Activated CD4-positive, alpha-beta memory T cell treated with anti-CD3 and anti-CD28 coated beads, Interleukin-2, amount 10 ng/mL, durations not matched to agents 7 days and 5 days (primary cell): ENCODE data around the gene PTPRE. TPM values are rescaled to one million over a fixed set of nuclear protein-coding genes. Genes with fewer than 3 reads are reported as not detected.
A peak's percentile ranks its signal among the peaks of the same experiment; 100 is the strongest.

Source experiments
- CTCF ChIA-PET: fragments of 350-600 bp; sonication (Branson Sonifier 250); formaldehyde crosslinking; loops from one replicate; lab custom pipeline; 2021; ENCODE audit warnings: antibody characterized with exemption, inconsistent platforms; lab: Charles Lee
- POLR2A ChIA-PET: fragments of 350-600 bp; sonication (Branson Sonifier 250); formaldehyde crosslinking; loops from one replicate; lab custom pipeline; 2021; ENCODE audit warnings: antibody characterized with exemption; lab: Charles Lee
- DNase-seq: peaks from one replicate; pipeline ENCODE4 v3.0.0-alpha.2; 2020
- H3K27ac Mint-ChIP-seq: one replicate; pipeline ENCODE4 v1.8.0; 2021; ENCODE audit warnings: mild to moderate bottlenecking, mixed read lengths
- H3K27me3 Mint-ChIP-seq: one replicate; pipeline ENCODE4 v1.8.0; 2021; ENCODE audit warnings: mixed read lengths
- H3K36me3 Mint-ChIP-seq: one replicate; pipeline ENCODE4 v1.8.0; 2021; ENCODE audit warnings: low read depth, mixed read lengths
- H3K4me1 Mint-ChIP-seq: one replicate; pipeline ENCODE4 v1.8.0; 2021; ENCODE audit warnings: mixed read lengths
- H3K4me3 Mint-ChIP-seq: one replicate; pipeline ENCODE4 v1.8.0; 2021; ENCODE audit warnings: mild to moderate bottlenecking, mixed read lengths
- H3K9me3 Mint-ChIP-seq: one replicate; pipeline ENCODE4 v1.8.0; 2021; ENCODE audit warnings: mixed read lengths
- total RNA-seq, 2 experiments: library from RNA; stranded (reverse); gene quantifications; one replicate each; pipeline ENCODE4 v1.2.3, GENCODE V29; 2021

PTPRE gene
- total RNA-seq, 2 experiments from 2014 or later, result 29.2 to 30.6 TPM

- Mint-ChIP-seq H3K27ac (no peak overlapping the region), H3K4me1 (peaks cover 3% of the 10 kb centered on the region), H3K27me3 (peaks cover 12% of the 10 kb centered on the region), H3K9me3 (no peaks in the 10 kb centered on the region), H3K4me3 (no peak overlapping the region), H3K36me3 (no peaks in the 10 kb centered on the region)
- ChIA-PET POLR2A (no interaction called here), CTCF (no interaction called here)
- no peak for DNase-seq
Observed at GRCh38 chr10:127962205-127962604, 55.3 kb downstream of the PTPRE start.

GRCh38 chr10:127963136-127963535 lies 56.2 kb downstream of the PTPRE start:
- ChIA-PET POLR2A (no interaction called here), CTCF (no interaction called here)

GRCh38 chr10:127964621-127965020 lies 57.7 kb downstream of the PTPRE start:
- POLR2A ChIA-PET, result no interaction called here
- no peaks in the 10 kb centered on the region for H3K9me3 Mint-ChIP-seq
- H3K27ac Mint-ChIP-seq, result no peak overlapping the region
- CTCF ChIA-PET, result no interaction called here
- no peaks in the 10 kb centered on the region for H3K36me3 Mint-ChIP-seq
- H3K4me1 Mint-ChIP-seq, result peaks cover 9% of the 10 kb centered on the region
- H3K4me3 Mint-ChIP-seq, result no peak overlapping the region
- no peaks in the 10 kb centered on the region for H3K27me3 Mint-ChIP-seq
- no peak for DNase-seq

More at GRCh38 chr10:127963136-127963535, 56.2 kb downstream of the PTPRE start:
- H3K27me3 Mint-ChIP-seq, result peaks cover 4% of the 10 kb centered on the region
- no peak for DNase-seq
- H3K4me1 Mint-ChIP-seq, result peaks cover 9% of the 10 kb centered on the region
- H3K4me3 Mint-ChIP-seq, result no peak overlapping the region
- no peak overlapping the region for H3K27ac Mint-ChIP-seq
- H3K9me3 Mint-ChIP-seq, result no peaks in the 10 kb centered on the region
- H3K36me3 Mint-ChIP-seq, result no peaks in the 10 kb centered on the region

- no peaks in the 10 kb centered on the region for H3K9me3 Mint-ChIP-seq
- H3K27me3 Mint-ChIP-seq, result peaks cover 3% of the 10 kb centered on the region
- DNase-seq, result no peak
- ChIA-PET POLR2A (no interaction called here), CTCF (interaction anchor here (0.8 to 1.2 kb wide), 2 partner anchors 45 to 114 kb away, joined by 3 to 4 read pairs; no protein-coding TSS in a partner anchor)
- H3K4me3 Mint-ChIP-seq, result no peak overlapping the region
- no peak overlapping the region for H3K27ac Mint-ChIP-seq
- H3K4me1 Mint-ChIP-seq, result peaks cover 9% of the 10 kb centered on the region
- H3K36me3 Mint-ChIP-seq, result no peaks in the 10 kb centered on the region
Observed at GRCh38 chr10:127966875-127967274, 60.0 kb downstream of the PTPRE start.

DNA sequence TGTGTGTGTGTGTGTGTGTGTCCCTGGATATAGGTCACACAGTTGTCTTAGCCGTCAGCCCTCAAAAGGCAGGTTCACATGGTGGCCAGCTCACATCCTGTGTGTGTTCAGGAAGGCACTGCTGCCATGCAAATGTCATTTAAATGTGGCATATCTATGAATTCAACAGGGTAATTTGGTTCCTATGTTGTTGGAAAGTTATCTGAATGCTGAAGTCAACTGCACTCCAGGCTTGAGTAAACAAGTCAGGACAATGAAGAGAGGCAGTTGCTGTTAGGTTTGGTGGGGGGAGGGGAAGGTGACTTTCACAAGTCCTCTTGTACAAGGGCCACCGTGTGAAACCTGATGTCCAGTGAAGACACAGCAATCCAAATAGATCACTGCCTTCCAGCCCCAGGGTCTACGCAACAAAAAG lies 61.1 kb downstream of the PTPRE start:
- H3K27ac Mint-ChIP-seq, result no peak overlapping the region
- ChIA-PET CTCF (interaction anchor here (1.2 kb wide), 2 partner anchors 43 to 102 kb away, joined by 4 read pairs; no protein-coding TSS in a partner anchor), POLR2A (no interaction called here)
- peak; percentile 25 for DNase-seq
- no peak overlapping the region for H3K4me3 Mint-ChIP-seq
- peaks cover 11% of the 10 kb centered on the region for H3K27me3 Mint-ChIP-seq
- no peaks in the 10 kb centered on the region for H3K9me3 Mint-ChIP-seq
- H3K4me1 Mint-ChIP-seq, result peaks cover 9% of the 10 kb centered on the region
- H3K36me3 Mint-ChIP-seq, result no peaks in the 10 kb centered on the region

DNA sequence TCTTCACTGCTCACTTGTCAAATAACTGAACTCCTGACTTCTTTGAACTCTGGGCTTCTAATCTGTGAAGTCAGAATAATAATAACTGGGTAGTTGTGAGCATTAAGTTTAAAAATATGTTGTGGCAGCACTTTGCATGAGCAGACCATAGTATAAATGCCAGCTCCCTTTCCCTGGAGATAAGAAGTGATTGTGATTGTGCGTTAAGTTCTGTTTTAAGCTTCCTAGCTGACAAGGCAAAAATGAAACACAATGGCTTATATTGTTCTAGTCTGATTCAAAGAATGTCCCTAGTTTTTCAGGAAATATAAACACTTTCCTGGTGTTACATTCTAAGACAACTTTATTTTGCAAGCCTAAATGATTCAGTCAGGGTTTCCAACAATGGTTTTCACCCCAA lies 61.8 kb downstream of the PTPRE start:
- no peaks in the 10 kb centered on the region for H3K36me3 Mint-ChIP-seq

GRCh38 chr10:127971101-127971946 lies 64.4 kb downstream of the PTPRE start:
- Mint-ChIP-seq H3K4me1 (peaks cover 6% of the 10 kb centered on the region), H3K4me3 (no peak overlapping the region), H3K36me3 (no peaks in the 10 kb centered on the region), H3K27ac (no peak overlapping the region), H3K27me3 (peaks cover 28% of the 10 kb centered on the region), H3K9me3 (no peaks in the 10 kb centered on the region)
- ChIA-PET POLR2A (no interaction called here), CTCF (no interaction called here)
- no peak for DNase-seq

More for the DNA sequence above, 61.8 kb downstream of the PTPRE start:
- DNase-seq, result no peak
- ChIA-PET POLR2A (no interaction called here), CTCF (interaction anchor here (0.6 to 1.2 kb wide), 2 partner anchors 101 to 155 kb away, joined by 3 to 4 read pairs; no protein-coding TSS in a partner anchor)
- peaks cover 13% of the 10 kb centered on the region for H3K27me3 Mint-ChIP-seq
- H3K4me1 Mint-ChIP-seq, result peaks cover 9% of the 10 kb centered on the region
- no peak overlapping the region for H3K27ac Mint-ChIP-seq
- no peaks in the 10 kb centered on the region for H3K9me3 Mint-ChIP-seq
- no peak overlapping the region for H3K4me3 Mint-ChIP-seq

GRCh38 chr10:127971963-127972615 lies 65.2 kb downstream of the PTPRE start:
- ChIA-PET POLR2A (no interaction called here), CTCF (interaction anchor here (1.9 kb wide), 1 partner anchor 39 kb away, joined by 6 read pairs; no protein-coding TSS in a partner anchor)
- DNase-seq, result no peak
- Mint-ChIP-seq H3K27me3 (peaks cover 28% of the 10 kb centered on the region), H3K9me3 (no peaks in the 10 kb centered on the region), H3K4me1 (peaks cover 6% of the 10 kb centered on the region), H3K4me3 (no peak overlapping the region), H3K27ac (no peak overlapping the region), H3K36me3 (no peaks in the 10 kb centered on the region)

DNA sequence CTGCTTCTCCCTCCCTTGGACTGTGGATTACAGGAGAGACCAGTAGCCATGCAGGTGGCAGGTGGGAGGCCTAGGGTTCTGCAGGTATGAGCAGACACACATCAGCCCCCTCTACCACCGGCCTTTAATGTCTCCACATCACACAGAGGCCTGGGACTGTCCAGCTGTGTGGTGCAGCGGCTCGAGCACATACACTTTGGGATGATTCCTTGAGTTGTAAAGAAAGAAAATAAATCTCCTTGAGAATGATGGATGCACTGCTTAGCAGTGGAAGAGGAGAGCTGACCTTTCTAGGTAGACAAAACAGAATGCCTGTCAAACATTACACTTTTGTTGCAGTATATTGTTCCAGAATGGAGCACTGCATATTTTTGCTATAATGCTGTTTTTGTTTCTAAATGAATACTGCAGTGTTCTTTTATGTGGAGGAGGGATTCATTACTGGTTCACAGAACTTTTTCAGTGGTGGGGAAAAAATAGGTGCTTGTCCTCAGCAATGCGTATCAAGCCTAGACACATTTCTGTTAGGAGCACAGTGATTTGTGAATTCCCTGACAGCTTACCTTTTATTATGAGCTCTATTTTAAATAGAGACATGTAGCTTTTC lies 66.0 kb downstream of the PTPRE start:
- Mint-ChIP-seq H3K9me3 (no peaks in the 10 kb centered on the region), H3K4me1 (peaks cover 9% of the 10 kb centered on the region), H3K27me3 (peaks cover 28% of the 10 kb centered on the region), H3K36me3 (no peaks in the 10 kb centered on the region), H3K4me3 (no peak overlapping the region), H3K27ac (no peak overlapping the region)
- no peak for DNase-seq
- POLR2A ChIA-PET, result no interaction called here
- CTCF ChIA-PET, result interaction anchor here (1.9 kb wide), 1 partner anchor 39 kb away, joined by 6 read pairs; no protein-coding TSS in a partner anchor

DNA sequence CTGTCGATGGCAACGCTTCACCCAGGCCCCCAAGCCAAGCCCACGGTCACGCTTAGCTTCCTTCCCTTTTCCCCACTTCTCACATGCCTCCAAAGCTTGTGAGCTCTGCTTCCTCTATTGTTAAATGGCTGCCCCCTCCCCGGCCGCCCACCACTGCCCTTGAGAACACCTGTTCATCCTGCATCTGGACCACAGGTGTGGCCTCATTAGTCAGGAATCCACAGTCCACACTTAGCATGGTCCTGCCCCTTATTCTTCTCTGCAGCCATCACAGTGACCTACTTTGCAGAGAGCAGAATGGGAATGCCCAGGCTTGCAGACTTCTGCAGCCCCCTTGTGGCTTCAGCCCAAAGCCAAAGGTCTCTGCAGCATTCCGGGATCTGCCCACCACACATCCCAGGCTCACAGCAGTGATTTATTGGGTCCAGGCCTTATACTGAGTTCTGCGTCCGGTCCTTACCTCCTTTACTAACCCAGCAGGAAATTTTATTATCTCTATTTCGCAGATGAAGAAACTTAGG lies 66.9 kb downstream of the PTPRE start:
- no peak for DNase-seq
- peaks cover 28% of the 10 kb centered on the region for H3K27me3 Mint-ChIP-seq
- H3K27ac Mint-ChIP-seq, result no peak overlapping the region
- H3K9me3 Mint-ChIP-seq, result no peaks in the 10 kb centered on the region
- ChIA-PET POLR2A (no interaction called here), CTCF (interaction anchor here (1.9 kb wide), 1 partner anchor 38 kb away, joined by 6 read pairs; no protein-coding TSS in a partner anchor)
- H3K4me3 Mint-ChIP-seq, result no peak overlapping the region
- H3K4me1 Mint-ChIP-seq, result peaks cover 8% of the 10 kb centered on the region
- H3K36me3 Mint-ChIP-seq, result no peaks in the 10 kb centered on the region

DNA sequence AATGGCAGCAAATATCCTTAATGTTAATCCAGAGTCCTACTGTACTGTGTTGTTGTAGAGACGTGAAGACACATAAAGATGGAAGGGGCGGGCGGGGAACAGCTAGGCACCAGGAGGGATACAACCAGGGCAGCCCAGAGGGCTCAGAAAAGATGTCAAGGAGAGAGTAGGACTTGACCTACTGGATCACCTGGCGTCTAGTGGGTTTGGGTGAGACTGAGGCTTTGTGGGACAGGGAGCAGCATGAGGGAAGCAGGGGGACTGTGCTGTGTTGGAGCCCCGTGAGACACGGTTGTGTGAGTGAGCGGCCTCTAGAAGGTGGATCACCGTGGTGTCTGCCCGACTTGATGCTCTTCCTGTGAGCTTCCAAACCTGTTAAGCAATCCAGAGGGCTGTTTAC lies 68.0 kb downstream of the PTPRE start:
- H3K4me1 Mint-ChIP-seq, result peaks cover 12% of the 10 kb centered on the region
- ChIA-PET POLR2A (no interaction called here), CTCF (no interaction called here)
- H3K9me3 Mint-ChIP-seq, result peaks cover 3% of the 10 kb centered on the region
- no peak overlapping the region for H3K4me3 Mint-ChIP-seq
- H3K27me3 Mint-ChIP-seq, result peaks cover 28% of the 10 kb centered on the region
- DNase-seq, result no peak
- H3K27ac Mint-ChIP-seq, result no peak overlapping the region
- no peaks in the 10 kb centered on the region for H3K36me3 Mint-ChIP-seq

GRCh38 chr10:127976286-127976685 lies 69.4 kb downstream of the PTPRE start:
- CTCF ChIA-PET, result no interaction called here

More at GRCh38 chr10:127976286-127976685, 69.4 kb downstream of the PTPRE start:
- Mint-ChIP-seq H3K36me3 (no peaks in the 10 kb centered on the region), H3K4me3 (no peak overlapping the region), H3K4me1 (peaks cover 12% of the 10 kb centered on the region), H3K27me3 (peaks cover 25% of the 10 kb centered on the region), H3K9me3 (peaks cover 8% of the 10 kb centered on the region), H3K27ac (no peak overlapping the region)
- no peak for DNase-seq
- POLR2A ChIA-PET, result no interaction called here
